Fibroblast of pulmonary artery (primary cell): ENCODE measurements around the gene PDE6A.

Source experiments
- DNase-seq: peaks from one replicate; pipeline ENCODE4 v3.0.0-alpha.2; 2010; ENCODE audit warnings: low read depth
- H3K4me3 ChIP-seq: replicated peaks from 2 replicates; pipeline ENCODE4 v1.5.1; 2011; ENCODE audit warnings: low read depth, mild to moderate bottlenecking, control low read depth, low read length, moderate library complexity
- CTCF ChIP-seq: IDR thresholded peaks from 2 replicates; pipeline ENCODE4 v1.5.1; 2011; ENCODE audit warnings: mild to moderate bottlenecking, control low read depth, low read length, inconsistent platforms; ENCODE audit errors: missing control alignments

The PDE6A gene

GRCh38 chr5:149826574-149826973 lies 118.0 kb downstream of the PDE6A start:
- DNase-seq: no peak
- no peak for TF ChIP-seq CTCF

GRCh38 chr5:149824846-149825245 lies 119.7 kb downstream of the PDE6A start:
- no peak overlapping the region for H3K4me3 ChIP-seq
- TF ChIP-seq CTCF: no peak
- DNase-seq: no peak

More at GRCh38 chr5:149826574-149826973, 118.0 kb downstream of the PDE6A start:
- no peak overlapping the region for H3K4me3 ChIP-seq

- TF ChIP-seq CTCF: no peak
- no peak overlapping the region for H3K4me3 ChIP-seq
- DNase-seq: no peak
Observed at GRCh38 chr5:149824120-149824519, 120.5 kb downstream of the PDE6A start.

GRCh38 chr5:149823375-149823774 lies 121.2 kb downstream of the PDE6A start:
- no peak overlapping the region for H3K4me3 ChIP-seq
- DNase-seq: no peak
- TF ChIP-seq CTCF: no peak

- H3K4me3 ChIP-seq: no peak overlapping the region
- TF ChIP-seq CTCF: no peak
- DNase-seq: no peak
Observed at GRCh38 chr5:149822301-149822700, 122.3 kb downstream of the PDE6A start.

- TF ChIP-seq CTCF: no peak
- no peak for DNase-seq
- H3K4me3 ChIP-seq: no peak overlapping the region
Observed at GRCh38 chr5:149820536-149821510, 123.8 kb downstream of the PDE6A start.
